GM12875 (cell line): ENCODE results near the gene LRP8.

Experiments used
- H3K4me3 ChIP-seq: one replicate; pipeline ENCODE4 v1.5.1; 2011; ENCODE audit warnings: low read depth, low read length, control low read depth
- TF ChIP-seq, protein P1 (sequence below): IDR thresholded peaks from 2 replicates; pipeline ENCODE4 v1.5.1; 2011; ENCODE audit warnings: low read depth, mild to moderate bottlenecking, control low read depth, inconsistent platforms, low read length, moderate library complexity, borderline replicate concordance; ENCODE audit not compliant: insufficient read depth

LRP8 gene

GRCh38 chr1:53276153-53276901 lies 51.5 kb downstream of the LRP8 start:
- no peak overlapping the region for H3K4me3 ChIP-seq
- TF ChIP-seq, protein P1, sequence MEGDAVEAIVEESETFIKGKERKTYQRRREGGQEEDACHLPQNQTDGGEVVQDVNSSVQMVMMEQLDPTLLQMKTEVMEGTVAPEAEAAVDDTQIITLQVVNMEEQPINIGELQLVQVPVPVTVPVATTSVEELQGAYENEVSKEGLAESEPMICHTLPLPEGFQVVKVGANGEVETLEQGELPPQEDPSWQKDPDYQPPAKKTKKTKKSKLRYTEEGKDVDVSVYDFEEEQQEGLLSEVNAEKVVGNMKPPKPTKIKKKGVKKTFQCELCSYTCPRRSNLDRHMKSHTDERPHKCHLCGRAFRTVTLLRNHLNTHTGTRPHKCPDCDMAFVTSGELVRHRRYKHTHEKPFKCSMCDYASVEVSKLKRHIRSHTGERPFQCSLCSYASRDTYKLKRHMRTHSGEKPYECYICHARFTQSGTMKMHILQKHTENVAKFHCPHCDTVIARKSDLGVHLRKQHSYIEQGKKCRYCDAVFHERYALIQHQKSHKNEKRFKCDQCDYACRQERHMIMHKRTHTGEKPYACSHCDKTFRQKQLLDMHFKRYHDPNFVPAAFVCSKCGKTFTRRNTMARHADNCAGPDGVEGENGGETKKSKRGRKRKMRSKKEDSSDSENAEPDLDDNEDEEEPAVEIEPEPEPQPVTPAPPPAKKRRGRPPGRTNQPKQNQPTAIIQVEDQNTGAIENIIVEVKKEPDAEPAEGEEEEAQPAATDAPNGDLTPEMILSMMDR: no peak

DNA sequence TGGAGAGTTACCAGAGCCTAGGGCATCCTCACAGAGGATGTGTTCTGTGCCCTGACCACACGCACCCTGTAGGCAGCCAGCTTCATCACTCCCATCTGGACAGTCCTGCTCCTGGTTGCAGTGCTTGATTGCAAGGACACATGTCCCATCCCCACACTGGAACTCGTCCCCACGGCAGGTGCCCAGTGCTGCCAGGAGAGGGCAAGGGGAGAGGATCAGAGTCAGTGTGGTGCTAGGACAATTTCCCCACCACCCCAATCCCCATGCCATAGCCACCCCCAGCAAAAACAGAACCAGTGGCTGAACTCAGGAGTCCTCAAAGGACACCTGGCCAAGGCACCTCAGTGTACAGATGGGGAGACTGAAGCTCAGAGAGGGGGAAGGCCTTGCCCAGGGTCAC lies 52.3 kb downstream of the LRP8 start:
- TF ChIP-seq, protein P1: no peak

DNA sequence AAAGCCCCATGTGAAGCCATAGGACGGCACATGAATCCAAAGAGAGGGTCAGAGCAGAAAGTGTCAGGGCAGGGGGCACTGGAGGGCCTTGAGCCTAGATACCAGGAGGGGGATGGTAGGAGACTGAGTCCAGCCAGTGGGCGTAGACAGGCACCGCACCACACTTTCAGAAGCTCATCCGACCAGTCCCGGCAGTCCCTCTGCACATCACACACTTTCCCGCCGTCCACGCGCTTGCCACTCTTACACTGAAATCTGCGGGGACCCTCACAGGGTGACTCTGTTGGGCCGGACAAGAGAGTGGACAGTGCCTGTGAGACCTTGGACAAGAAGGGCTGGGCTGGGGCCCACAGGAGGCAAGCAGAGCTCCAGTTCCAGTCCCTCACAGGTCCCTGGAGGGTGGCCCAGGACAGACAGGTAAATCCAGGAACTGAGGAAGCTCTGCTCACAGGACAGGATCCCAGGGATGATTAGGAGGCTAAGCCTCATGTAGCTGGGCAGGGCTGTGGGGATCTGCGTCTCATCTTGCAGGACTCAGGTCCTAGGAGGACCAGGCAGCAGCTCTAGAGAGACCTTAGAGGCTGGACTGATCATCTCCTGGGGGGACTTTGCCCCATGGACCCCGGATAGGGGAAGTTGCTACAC lies 53.2 kb downstream of the LRP8 start:
- no peak overlapping the region for H3K4me3 ChIP-seq
- TF ChIP-seq, protein P1: no peak

More for the DNA sequence above, 52.3 kb downstream of the LRP8 start:
- H3K4me3 ChIP-seq: no peak overlapping the region

DNA sequence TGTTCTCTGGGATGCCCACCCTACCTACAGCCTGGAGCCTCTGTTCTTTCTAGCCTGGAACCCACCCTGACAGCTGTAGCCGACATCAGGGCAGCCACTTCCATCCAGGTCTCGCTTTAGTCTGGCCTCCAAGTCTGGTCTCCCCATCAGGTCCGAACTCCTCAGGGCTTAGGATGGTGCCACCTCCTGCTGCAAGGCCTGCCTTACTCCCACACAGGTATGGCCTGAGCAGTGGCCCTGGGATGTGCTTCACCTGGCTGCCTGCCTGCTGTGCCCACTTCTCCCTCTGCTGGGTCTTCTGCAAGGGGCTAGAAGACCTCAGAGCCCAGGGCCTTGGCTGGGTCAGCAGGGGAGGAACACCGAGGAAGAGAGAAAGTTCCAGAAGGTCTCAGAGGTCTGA lies 53.8 kb downstream of the LRP8 start:
- no peak overlapping the region for H3K4me3 ChIP-seq
- TF ChIP-seq, protein P1: no peak

- TF ChIP-seq, protein P1: no peak
- H3K4me3 ChIP-seq: no peak overlapping the region
These were observed 54.3 kb downstream of the LRP8 start for GRCh38 chr1:53273526-53273925.

DNA sequence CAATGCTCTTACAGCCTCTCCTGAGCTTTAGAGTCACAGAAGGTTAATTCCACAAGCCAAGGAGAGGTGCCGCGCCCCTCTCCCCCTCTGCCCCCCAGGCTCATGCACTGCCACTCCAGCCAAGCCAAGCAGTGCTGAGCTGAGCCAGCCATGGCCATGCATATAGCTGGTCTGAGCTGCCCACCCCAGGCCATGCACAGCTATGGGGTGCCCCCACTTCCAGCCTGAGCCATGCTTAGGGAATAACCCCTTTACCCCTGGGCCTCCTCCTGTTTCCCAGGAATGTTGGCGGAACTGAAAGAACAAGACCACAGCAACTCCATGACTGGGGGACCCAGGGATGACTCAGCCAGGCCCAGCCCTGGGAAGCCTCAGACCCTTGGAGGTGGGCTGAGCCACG lies 55.5 kb downstream of the LRP8 start:
- no peak overlapping the region for H3K4me3 ChIP-seq
- TF ChIP-seq, protein P1: no peak

DNA sequence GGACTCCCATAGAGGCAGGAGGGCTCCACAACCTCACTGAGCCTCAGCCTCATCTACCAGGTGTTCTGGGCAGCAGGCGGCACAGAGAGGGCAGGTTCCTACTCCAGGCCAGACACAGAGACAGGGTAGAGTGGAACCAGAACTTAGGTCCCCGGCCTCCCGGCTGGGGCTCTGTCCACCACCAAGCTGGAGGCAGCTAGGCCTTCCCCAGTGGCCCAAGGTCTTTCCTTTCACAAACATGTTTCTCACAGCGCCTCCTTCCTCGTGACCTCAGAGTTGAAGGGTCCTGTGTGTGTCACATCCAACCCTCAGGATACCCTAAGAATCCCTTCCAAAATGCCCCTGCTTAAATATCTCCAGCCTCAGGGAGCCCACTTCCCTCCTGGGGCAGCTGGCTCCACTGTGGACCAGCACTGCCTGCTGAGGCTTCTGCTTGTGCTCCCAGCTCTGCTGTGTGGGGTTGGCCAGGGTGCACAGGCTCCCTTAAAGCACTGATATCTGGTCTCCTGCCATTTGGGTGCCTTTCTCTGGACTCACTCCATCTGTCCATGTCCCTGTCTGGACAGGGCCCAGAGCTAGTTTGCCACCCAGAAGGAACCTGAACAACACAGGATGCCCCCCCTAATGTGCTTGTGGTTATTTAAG lies 56.3 kb downstream of the LRP8 start:
- TF ChIP-seq, protein P1: no peak
- H3K4me3 ChIP-seq: no peak overlapping the region
